ENCODE results near the gene ZHX3.

The ZHX3 gene

GRCh38 chr20:41204304-41205265, 112.9 kb downstream of the ZHX3 start:
- H3K36me3 ChIP-seq (ENCODE audit: control insufficient read depth, insufficient read depth, low read length), result peaks cover 18% of the 10 kb centered on the region
- no peak overlapping the region for H3K27ac ChIP-seq (ENCODE audit: low read depth, low read length, severe bottlenecking)
- WGBS, 2 experiments (ENCODE audit: insufficient coverage in 2 of 2), result 91 to 98% methylated on average over 7 of the region's 8 CpGs
- H3K9me3 ChIP-seq (ENCODE audit: control insufficient read depth, low read length), result no peaks in the 10 kb centered on the region
- no peaks in the 10 kb centered on the region for H3K4me1 ChIP-seq (ENCODE audit: control insufficient read depth, insufficient read depth, low read length, poor library complexity, severe bottlenecking)
- no peak overlapping the region for H3K4me3 ChIP-seq (ENCODE audit: extremely low read depth, insufficient read depth, low read length, poor library complexity, severe bottlenecking)

- no peak overlapping the region for H3K4me3 ChIP-seq (ENCODE audit: extremely low read depth, insufficient read depth, low read length, poor library complexity, severe bottlenecking)
- H3K36me3 ChIP-seq (ENCODE audit: control insufficient read depth, insufficient read depth, low read length), result peaks cover 22% of the 10 kb centered on the region
- peaks cover 5% of the 10 kb centered on the region for H3K9me3 ChIP-seq (ENCODE audit: control insufficient read depth, low read length)
- WGBS, 2 experiments (ENCODE audit: insufficient coverage in 2 of 2), result 96 to 98% methylated on average over 5 to 9 of the region's 9 CpGs
- H3K4me1 ChIP-seq (ENCODE audit: control insufficient read depth, insufficient read depth, low read length, poor library complexity, severe bottlenecking), result no peaks in the 10 kb centered on the region
- no peak overlapping the region for H3K27ac ChIP-seq (ENCODE audit: low read depth, low read length, severe bottlenecking)
These were observed 113.9 kb downstream of the ZHX3 start for GRCh38 chr20:41203660-41204059.

GRCh38 chr20:41202426-41202825, 115.1 kb downstream of the ZHX3 start:
- Histone ChIP-seq H3K9me3 (ENCODE audit: control insufficient read depth, low read length) (peaks cover 5% of the 10 kb centered on the region), H3K27ac (ENCODE audit: low read depth, low read length, severe bottlenecking) (no peak overlapping the region), H3K4me3 (ENCODE audit: extremely low read depth, insufficient read depth, low read length, poor library complexity, severe bottlenecking) (no peak overlapping the region), H3K4me1 (ENCODE audit: control insufficient read depth, insufficient read depth, low read length, poor library complexity, severe bottlenecking) (no peaks in the 10 kb centered on the region), H3K36me3 (ENCODE audit: control insufficient read depth, insufficient read depth, low read length) (peaks cover 22% of the 10 kb centered on the region)
- WGBS, 2 experiments (ENCODE audit: insufficient coverage in 2 of 2), result 93 to 98% methylated on average over 10 of the region's 10 CpGs

GRCh38 chr20:41201760-41202159, 115.8 kb downstream of the ZHX3 start:
- H3K9me3 ChIP-seq (ENCODE audit: control insufficient read depth, low read length), result peaks cover 5% of the 10 kb centered on the region
- 94 to 95% methylated on average over 8 of the region's 8 CpGs for WGBS, 2 experiments (ENCODE audit: insufficient coverage in 2 of 2)
- peaks cover 22% of the 10 kb centered on the region for H3K36me3 ChIP-seq (ENCODE audit: control insufficient read depth, insufficient read depth, low read length)
- H3K4me3 ChIP-seq (ENCODE audit: extremely low read depth, insufficient read depth, low read length, poor library complexity, severe bottlenecking), result no peak overlapping the region
- no peaks in the 10 kb centered on the region for H3K4me1 ChIP-seq (ENCODE audit: control insufficient read depth, insufficient read depth, low read length, poor library complexity, severe bottlenecking)
- H3K27ac ChIP-seq (ENCODE audit: low read depth, low read length, severe bottlenecking), result no peak overlapping the region

GRCh38 chr20:41200446-41201202, 116.9 kb downstream of the ZHX3 start:
- 70 to 100% methylated on average over 1 to 2 of the region's 3 CpGs for WGBS, 2 experiments (ENCODE audit: insufficient coverage in 2 of 2)
- no peak overlapping the region for H3K4me3 ChIP-seq (ENCODE audit: extremely low read depth, insufficient read depth, low read length, poor library complexity, severe bottlenecking)
- no peak overlapping the region for H3K27ac ChIP-seq (ENCODE audit: low read depth, low read length, severe bottlenecking)
- no peaks in the 10 kb centered on the region for H3K4me1 ChIP-seq (ENCODE audit: control insufficient read depth, insufficient read depth, low read length, poor library complexity, severe bottlenecking)
- peaks cover 22% of the 10 kb centered on the region for H3K36me3 ChIP-seq (ENCODE audit: control insufficient read depth, insufficient read depth, low read length)
- peaks cover 5% of the 10 kb centered on the region for H3K9me3 ChIP-seq (ENCODE audit: control insufficient read depth, low read length)

- no peaks in the 10 kb centered on the region for H3K4me1 ChIP-seq (ENCODE audit: control insufficient read depth, insufficient read depth, low read length, poor library complexity, severe bottlenecking)
- H3K9me3 ChIP-seq (ENCODE audit: control insufficient read depth, low read length), result peaks cover 5% of the 10 kb centered on the region
- 92% methylated on average over 2 of the region's 4 CpGs; no CpG with 5 or more reads in 1 of the 2 experiments for WGBS, 2 experiments (ENCODE audit: insufficient coverage in 2 of 2)
- peaks cover 9% of the 10 kb centered on the region for H3K36me3 ChIP-seq (ENCODE audit: control insufficient read depth, insufficient read depth, low read length)
- H3K4me3 ChIP-seq (ENCODE audit: extremely low read depth, insufficient read depth, low read length, poor library complexity, severe bottlenecking), result no peak overlapping the region
- no peak overlapping the region for H3K27ac ChIP-seq (ENCODE audit: low read depth, low read length, severe bottlenecking)
These were observed 119.1 kb downstream of the ZHX3 start for GRCh38 chr20:41198443-41198842.

GRCh38 chr20:41196653-41197225, 120.8 kb downstream of the ZHX3 start:
- Histone ChIP-seq H3K4me3 (ENCODE audit: extremely low read depth, insufficient read depth, low read length, poor library complexity, severe bottlenecking) (no peak overlapping the region), H3K4me1 (ENCODE audit: control insufficient read depth, insufficient read depth, low read length, poor library complexity, severe bottlenecking) (no peaks in the 10 kb centered on the region), H3K9me3 (ENCODE audit: control insufficient read depth, low read length) (peaks cover 8% of the 10 kb centered on the region), H3K27ac (ENCODE audit: low read depth, low read length, severe bottlenecking) (no peak overlapping the region), H3K36me3 (ENCODE audit: control insufficient read depth, insufficient read depth, low read length) (peaks cover 4% of the 10 kb centered on the region)
- WGBS, 2 experiments (ENCODE audit: insufficient coverage in 2 of 2), result 100% methylated on average over 1 of the region's 1 CpG; no CpG with 5 or more reads in 1 of the 2 experiments

GRCh38 chr20:41192575-41192974, 125.0 kb downstream of the ZHX3 start:
- 83 to 100% methylated on average over 2 to 3 of the region's 3 CpGs for WGBS, 2 experiments (ENCODE audit: insufficient coverage in 2 of 2)
- Histone ChIP-seq H3K9me3 (ENCODE audit: control insufficient read depth, low read length) (peaks cover 14% of the 10 kb centered on the region), H3K36me3 (ENCODE audit: control insufficient read depth, insufficient read depth, low read length) (no peaks in the 10 kb centered on the region), H3K4me1 (ENCODE audit: control insufficient read depth, insufficient read depth, low read length, poor library complexity, severe bottlenecking) (no peaks in the 10 kb centered on the region), H3K27ac (ENCODE audit: low read depth, low read length, severe bottlenecking) (no peak overlapping the region), H3K4me3 (ENCODE audit: extremely low read depth, insufficient read depth, low read length, poor library complexity, severe bottlenecking) (no peak overlapping the region)

GRCh38 chr20:41191562-41192500, 125.7 kb downstream of the ZHX3 start:
- no peaks in the 10 kb centered on the region for H3K4me1 ChIP-seq (ENCODE audit: control insufficient read depth, insufficient read depth, low read length, poor library complexity, severe bottlenecking)
- no peak overlapping the region for H3K27ac ChIP-seq (ENCODE audit: low read depth, low read length, severe bottlenecking)
- 93 to 100% methylated on average over 4 to 5 of the region's 5 CpGs for WGBS, 2 experiments (ENCODE audit: insufficient coverage in 2 of 2)
- H3K36me3 ChIP-seq (ENCODE audit: control insufficient read depth, insufficient read depth, low read length), result no peaks in the 10 kb centered on the region
- H3K4me3 ChIP-seq (ENCODE audit: extremely low read depth, insufficient read depth, low read length, poor library complexity, severe bottlenecking), result no peak overlapping the region
- H3K9me3 ChIP-seq (ENCODE audit: control insufficient read depth, low read length), result peaks cover 14% of the 10 kb centered on the region

- peaks cover 10% of the 10 kb centered on the region for H3K36me3 ChIP-seq (ENCODE audit: control insufficient read depth, insufficient read depth, low read length)
- no peak overlapping the region for H3K4me3 ChIP-seq (ENCODE audit: extremely low read depth, insufficient read depth, low read length, poor library complexity, severe bottlenecking)
- no peak overlapping the region for H3K27ac ChIP-seq (ENCODE audit: low read depth, low read length, severe bottlenecking)
- H3K4me1 ChIP-seq (ENCODE audit: control insufficient read depth, insufficient read depth, low read length, poor library complexity, severe bottlenecking), result no peaks in the 10 kb centered on the region
- H3K9me3 ChIP-seq (ENCODE audit: control insufficient read depth, low read length), result peaks cover 14% of the 10 kb centered on the region
These were observed 129.9 kb downstream of the ZHX3 start for GRCh38 chr20:41187668-41188067.

Measured in mesodermal cell (in vitro differentiated cells).